ENCODE measurements around the gene GLRX.
A peak's percentile ranks its signal among the peaks of the same experiment; 100 is the strongest.

Gene GLRX

DNA sequence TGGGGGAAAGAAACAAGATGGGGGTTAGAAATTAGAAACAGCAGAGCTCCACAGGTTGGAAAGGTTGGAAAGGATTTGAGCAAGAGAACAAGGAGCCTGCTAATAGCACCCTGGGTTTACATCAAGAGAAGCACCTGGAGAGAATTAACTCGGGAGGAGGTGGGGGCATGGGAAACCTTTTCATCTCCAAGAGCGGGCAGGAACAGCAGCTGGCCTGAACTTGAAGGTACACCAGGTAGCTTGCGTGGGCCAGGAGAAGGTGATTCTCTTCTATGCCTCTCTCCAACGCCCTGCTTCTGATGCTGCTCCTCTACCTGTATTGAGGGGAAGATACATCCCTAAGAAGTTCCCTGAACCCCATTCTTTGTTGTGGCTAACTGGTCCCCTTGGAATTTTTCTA lies 37.1 kb upstream of the GLRX start:
- no peak for DNase-seq (ENCODE audit: low read depth)
- TF ChIP-seq, protein P1, sequence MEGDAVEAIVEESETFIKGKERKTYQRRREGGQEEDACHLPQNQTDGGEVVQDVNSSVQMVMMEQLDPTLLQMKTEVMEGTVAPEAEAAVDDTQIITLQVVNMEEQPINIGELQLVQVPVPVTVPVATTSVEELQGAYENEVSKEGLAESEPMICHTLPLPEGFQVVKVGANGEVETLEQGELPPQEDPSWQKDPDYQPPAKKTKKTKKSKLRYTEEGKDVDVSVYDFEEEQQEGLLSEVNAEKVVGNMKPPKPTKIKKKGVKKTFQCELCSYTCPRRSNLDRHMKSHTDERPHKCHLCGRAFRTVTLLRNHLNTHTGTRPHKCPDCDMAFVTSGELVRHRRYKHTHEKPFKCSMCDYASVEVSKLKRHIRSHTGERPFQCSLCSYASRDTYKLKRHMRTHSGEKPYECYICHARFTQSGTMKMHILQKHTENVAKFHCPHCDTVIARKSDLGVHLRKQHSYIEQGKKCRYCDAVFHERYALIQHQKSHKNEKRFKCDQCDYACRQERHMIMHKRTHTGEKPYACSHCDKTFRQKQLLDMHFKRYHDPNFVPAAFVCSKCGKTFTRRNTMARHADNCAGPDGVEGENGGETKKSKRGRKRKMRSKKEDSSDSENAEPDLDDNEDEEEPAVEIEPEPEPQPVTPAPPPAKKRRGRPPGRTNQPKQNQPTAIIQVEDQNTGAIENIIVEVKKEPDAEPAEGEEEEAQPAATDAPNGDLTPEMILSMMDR (IDR thresholded peaks at IDR 0.05; ENCODE audit: low read depth, low read length, missing control alignments) = no peak
- no peak overlapping the region for H3K4me3 ChIP-seq (ENCODE audit: low read depth, low read length)

DNA sequence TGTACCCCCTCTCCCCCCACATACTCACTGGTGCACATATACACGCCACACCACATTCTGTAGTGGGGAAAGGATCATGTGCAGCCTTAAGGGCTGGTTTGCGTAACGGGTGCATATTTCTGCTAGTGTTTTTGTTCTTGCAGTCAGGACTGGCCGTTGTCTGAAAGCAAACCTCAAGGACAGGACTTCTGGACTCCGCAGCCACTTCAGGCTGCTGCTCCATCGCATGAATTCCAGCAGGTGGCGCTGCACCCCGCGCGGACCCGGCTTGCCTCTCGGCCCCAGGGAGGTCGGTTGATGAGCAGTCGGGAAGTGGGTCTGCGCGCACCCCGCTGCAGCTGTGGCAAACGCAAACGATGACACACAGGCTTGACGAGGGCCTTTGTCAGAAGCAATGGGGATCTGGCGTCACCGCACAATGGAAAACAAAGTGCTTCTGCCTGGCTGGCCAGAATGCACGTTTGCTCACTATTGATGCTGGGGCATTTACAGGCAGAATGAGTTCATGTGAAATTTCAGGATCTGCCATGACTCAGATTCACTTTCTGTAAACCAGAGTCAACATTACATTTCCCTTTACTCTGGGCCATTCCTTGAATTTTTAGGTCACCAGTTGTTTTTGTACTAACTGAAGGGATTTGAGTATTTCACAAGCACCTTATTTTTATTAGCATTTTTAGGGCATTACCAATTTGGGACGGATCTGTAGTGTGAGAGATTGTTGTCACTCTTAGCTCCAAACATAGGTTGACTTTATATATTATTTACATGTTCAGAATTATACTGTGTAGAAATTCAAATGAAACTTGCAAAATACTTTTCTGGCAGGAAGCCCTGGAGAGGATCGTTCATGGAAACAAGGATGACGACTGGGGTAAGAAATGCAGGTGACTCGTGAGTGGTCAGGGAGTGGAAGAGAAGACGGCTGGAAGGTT lies 36.4 kb upstream of the GLRX start:
- TF ChIP-seq, protein P1 (IDR thresholded peaks at IDR 0.05; ENCODE audit: low read depth, low read length, missing control alignments) = peak; percentile 93
- DNase-seq (ENCODE audit: low read depth) = no peak
- no peak overlapping the region; the same call in 1 of the 2 replicates for H3K4me3 ChIP-seq (ENCODE audit: low read depth, low read length)

GRCh38 chr5:95858023-95858461 lies 35.5 kb upstream of the GLRX start:
- TF ChIP-seq, protein P1 (IDR thresholded peaks at IDR 0.05; ENCODE audit: low read depth, low read length, missing control alignments) = no peak
- DNase-seq (ENCODE audit: low read depth) = no peak
- H3K4me3 ChIP-seq (ENCODE audit: low read depth, low read length) = no peak overlapping the region

DNA sequence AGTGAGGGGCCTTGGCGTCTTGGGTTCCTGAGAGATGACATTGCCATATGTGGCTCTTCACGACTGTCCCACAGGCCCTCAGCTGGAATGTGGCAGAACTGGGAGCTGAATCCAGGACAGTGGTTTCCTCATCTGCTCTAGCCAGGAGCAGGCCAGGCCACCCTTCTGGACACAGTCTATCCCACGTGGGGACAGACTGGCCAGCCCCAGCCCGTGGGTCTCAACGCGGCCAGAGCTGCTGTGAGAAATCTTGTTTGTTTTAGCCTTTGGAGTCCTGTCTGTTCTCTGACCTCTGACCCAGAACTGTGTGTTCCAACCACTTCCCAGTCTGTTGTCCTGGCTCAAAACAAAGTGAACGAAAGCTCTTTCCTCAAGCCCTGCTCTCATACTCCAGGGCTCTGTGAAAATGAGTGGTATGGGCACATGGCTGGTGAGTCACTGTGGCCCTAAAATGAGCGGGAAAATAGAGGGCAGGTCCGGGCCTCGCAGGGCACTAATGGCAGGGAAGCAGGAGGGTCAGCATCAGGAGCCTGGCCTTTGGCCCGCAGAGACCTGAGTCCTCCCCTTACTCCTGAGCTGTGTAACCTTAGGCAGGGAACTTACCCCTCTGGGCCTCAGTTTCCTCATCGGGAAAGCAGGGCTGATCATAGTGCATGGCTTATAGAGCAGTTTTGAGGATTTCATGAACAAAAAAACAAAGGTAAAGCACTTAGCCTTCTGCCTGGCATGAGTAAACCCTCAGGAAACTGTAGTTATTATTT lies 34.8 kb upstream of the GLRX start:
- no peak overlapping the region for H3K4me3 ChIP-seq (ENCODE audit: low read depth, low read length)
- TF ChIP-seq, protein P1 (IDR thresholded peaks at IDR 0.05; ENCODE audit: low read depth, low read length, missing control alignments) = no peak
- DNase-seq (ENCODE audit: low read depth) = no peak

DNA sequence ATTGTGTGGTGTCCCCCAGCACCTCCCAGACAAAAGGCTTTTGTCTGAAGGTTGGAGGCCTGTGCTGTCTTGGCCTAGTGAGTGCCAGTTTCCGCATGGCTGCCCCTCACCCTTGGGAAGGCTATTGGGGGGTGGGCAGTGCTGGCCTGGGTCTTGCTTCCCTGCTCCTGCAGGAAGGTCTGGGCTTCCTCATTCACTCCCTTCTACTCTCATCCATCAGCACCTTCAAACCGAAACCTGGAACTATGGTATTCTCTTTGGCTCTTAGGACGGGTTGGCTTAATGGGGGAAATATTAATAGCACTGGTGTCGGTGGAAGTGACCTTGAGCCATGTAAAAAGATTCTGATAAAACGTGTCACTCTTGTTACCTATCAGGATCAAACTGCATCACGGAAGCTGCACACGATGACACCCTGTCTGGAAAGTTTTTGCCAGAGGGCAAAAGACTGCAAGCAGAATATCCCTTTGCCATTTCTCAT lies 34.0 kb upstream of the GLRX start:
- H3K4me3 ChIP-seq (ENCODE audit: low read depth, low read length) = no peak overlapping the region
- TF ChIP-seq, protein P1 (IDR thresholded peaks at IDR 0.05; ENCODE audit: low read depth, low read length, missing control alignments) = no peak
- no peak for DNase-seq (ENCODE audit: low read depth)

DNA sequence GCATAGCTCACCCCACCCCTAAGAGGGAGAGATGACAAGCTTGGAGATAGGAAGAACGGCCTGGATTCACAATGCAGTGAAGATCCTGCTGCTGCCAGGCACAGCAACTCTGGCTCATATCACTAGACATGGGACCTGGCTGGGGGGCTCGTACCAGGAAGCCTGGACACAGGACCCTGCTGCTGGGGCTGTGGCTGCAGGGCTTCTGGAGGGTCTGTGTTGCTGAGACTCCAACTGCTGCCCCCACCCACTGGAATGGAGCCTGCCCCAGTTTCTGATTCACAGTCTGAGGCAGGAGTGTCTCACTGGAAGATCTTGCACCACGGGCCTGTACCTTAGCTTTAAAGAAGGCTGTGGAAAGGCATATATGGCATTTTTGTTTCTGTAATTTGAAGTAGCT lies 31.0 kb upstream of the GLRX start:
- no peak for DNase-seq (ENCODE audit: low read depth)
- no peak overlapping the region for H3K4me3 ChIP-seq (ENCODE audit: low read depth, low read length)
- TF ChIP-seq, protein P1 (IDR thresholded peaks at IDR 0.05; ENCODE audit: low read depth, low read length, missing control alignments) = no peak

Data from GM12864 (cell line).